Endothelial cell (in vitro differentiated cells): ENCODE results near the gene PLXNA2. TPM values are rescaled to one million over a fixed set of nuclear protein-coding genes. Genes with fewer than 3 reads are reported as not detected.

Experiments used
- DNase-seq: peaks from one replicate; pipeline ENCODE4 v3.0.0; 2021; ENCODE audit warnings: low spot score
- H3K27ac Mint-ChIP-seq: one replicate; pipeline ENCODE4 v1.8.0; 2021; ENCODE audit warnings: mixed read lengths, inconsistent platforms; ENCODE audit not compliant: unreplicated experiment
- H3K27me3 Mint-ChIP-seq: one replicate; pipeline ENCODE4 v1.8.0; 2021; ENCODE audit warnings: mild to moderate bottlenecking, moderate library complexity, mixed read lengths, inconsistent platforms; ENCODE audit not compliant: unreplicated experiment
- H3K36me3 Mint-ChIP-seq: one replicate; pipeline ENCODE4 v1.8.0; 2021; ENCODE audit warnings: mild to moderate bottlenecking, low read depth, mixed read lengths, inconsistent platforms; ENCODE audit not compliant: unreplicated experiment
- H3K4me1 Mint-ChIP-seq: one replicate; pipeline ENCODE4 v1.8.0; 2021; ENCODE audit warnings: mild to moderate bottlenecking, mixed read lengths, inconsistent platforms; ENCODE audit not compliant: unreplicated experiment
- H3K4me3 Mint-ChIP-seq: one replicate; pipeline ENCODE4 v1.8.0; 2021; ENCODE audit warnings: mild to moderate bottlenecking, mixed read lengths, inconsistent platforms; ENCODE audit not compliant: unreplicated experiment
- H3K9me3 Mint-ChIP-seq: one replicate; pipeline ENCODE4 v1.8.0; 2021; ENCODE audit warnings: mixed read lengths, inconsistent platforms; ENCODE audit not compliant: unreplicated experiment
- CTCF ChIP-seq: fragments of 200-600 bp; sonication (generic); IDR thresholded peaks from one replicate; pipeline ENCODE4 v1.5.0; 2021; ENCODE audit warnings: antibody characterized with exemption; ENCODE audit not compliant: unreplicated experiment
- total RNA-seq: library from RNA; stranded (reverse); fragmentation: NEBNext Ultra II Directional; extraction: Animal tissue kit (Norgen Biotek cat#: 25700); gene quantifications from one replicate; pipeline ENCODE4 v1.2.1, GENCODE V29; 2021; ENCODE audit not compliant: unreplicated experiment

The PLXNA2 gene
- total RNA-seq, 1 donor from 2014 or later: 25.6 TPM

GRCh38 chr1:207990876-207991582, 253.2 kb downstream of the PLXNA2 start:
- Mint-ChIP-seq H3K27ac (no peak overlapping the region), H3K36me3 (peaks cover 4% of the 10 kb centered on the region), H3K9me3 (no peaks in the 10 kb centered on the region), H3K4me3 (no peak overlapping the region), H3K27me3 (peaks cover 5% of the 10 kb centered on the region), H3K4me1 (peaks cover 8% of the 10 kb centered on the region)
- no peak for DNase-seq
- TF ChIP-seq CTCF: no peak

GRCh38 chr1:207990455-207990854, 253.7 kb downstream of the PLXNA2 start:
- Mint-ChIP-seq H3K9me3 (no peaks in the 10 kb centered on the region), H3K27me3 (peaks cover 5% of the 10 kb centered on the region), H3K4me3 (no peak overlapping the region), H3K36me3 (peaks cover 4% of the 10 kb centered on the region), H3K4me1 (peaks cover 8% of the 10 kb centered on the region), H3K27ac (no peak overlapping the region)
- no peak for DNase-seq
- no peak for TF ChIP-seq CTCF

- no peak for DNase-seq
- H3K27me3 Mint-ChIP-seq: peaks cover 5% of the 10 kb centered on the region
- H3K27ac Mint-ChIP-seq: no peak overlapping the region
- peaks cover 4% of the 10 kb centered on the region for H3K36me3 Mint-ChIP-seq
- H3K4me1 Mint-ChIP-seq: peaks cover 4% of the 10 kb centered on the region
- no peaks in the 10 kb centered on the region for H3K9me3 Mint-ChIP-seq
- H3K4me3 Mint-ChIP-seq: no peak overlapping the region
- no peak for TF ChIP-seq CTCF
These were observed 255.6 kb downstream of the PLXNA2 start for GRCh38 chr1:207988326-207989165.

- no peak for TF ChIP-seq CTCF
- peaks cover 4% of the 10 kb centered on the region for H3K36me3 Mint-ChIP-seq
- H3K4me3 Mint-ChIP-seq: no peak overlapping the region
- H3K4me1 Mint-ChIP-seq: peaks cover 4% of the 10 kb centered on the region
- no peak for DNase-seq
- H3K27me3 Mint-ChIP-seq: peaks cover 5% of the 10 kb centered on the region
- no peaks in the 10 kb centered on the region for H3K9me3 Mint-ChIP-seq
- no peak overlapping the region for H3K27ac Mint-ChIP-seq
These were observed 257.0 kb downstream of the PLXNA2 start for GRCh38 chr1:207987164-207987563.

- H3K27me3 Mint-ChIP-seq: peaks cover 4% of the 10 kb centered on the region
- no peak for TF ChIP-seq CTCF
- H3K4me1 Mint-ChIP-seq: peaks cover 4% of the 10 kb centered on the region
- no peak for DNase-seq
- no peak overlapping the region for H3K4me3 Mint-ChIP-seq
- H3K27ac Mint-ChIP-seq: no peak overlapping the region
- H3K36me3 Mint-ChIP-seq: peaks cover 4% of the 10 kb centered on the region
- H3K9me3 Mint-ChIP-seq: no peaks in the 10 kb centered on the region
These were observed 258.2 kb downstream of the PLXNA2 start for GRCh38 chr1:207985996-207986395.
